Superior temporal gyrus (tissue), 1 donor: ENCODE results near the gene HMGCLL1.

ENCODE experiments used
- DNase-seq: peaks from one replicate; pipeline ENCODE4 v3.0.0-alpha.2; 2016; ENCODE audit errors: extremely low spot score

The HMGCLL1 gene

DNA sequence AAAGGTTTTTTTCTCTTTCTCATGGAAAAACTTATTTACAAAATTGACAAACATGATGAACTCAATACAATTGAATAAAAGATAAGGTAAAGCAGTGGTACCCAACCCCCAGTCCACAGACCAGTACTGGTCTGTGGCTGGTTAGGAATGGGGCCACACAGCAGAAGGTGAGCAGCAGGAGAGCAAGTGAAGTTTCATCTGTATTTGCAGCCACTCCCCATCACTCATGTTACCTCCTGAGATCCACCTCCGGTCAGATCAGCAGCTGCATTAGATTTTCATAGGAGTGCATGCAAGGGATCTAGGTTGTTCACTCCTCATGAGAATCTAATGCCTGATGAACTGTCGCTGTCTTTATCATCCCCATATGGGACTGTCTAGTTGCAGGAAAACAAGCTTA is 47.5 kb downstream of the HMGCLL1 start:
- DNase-seq, result no peak

- DNase-seq, result no peak
Measured at GRCh38 chr6:55530931-55531330, 48.1 kb downstream of the HMGCLL1 start.

DNA sequence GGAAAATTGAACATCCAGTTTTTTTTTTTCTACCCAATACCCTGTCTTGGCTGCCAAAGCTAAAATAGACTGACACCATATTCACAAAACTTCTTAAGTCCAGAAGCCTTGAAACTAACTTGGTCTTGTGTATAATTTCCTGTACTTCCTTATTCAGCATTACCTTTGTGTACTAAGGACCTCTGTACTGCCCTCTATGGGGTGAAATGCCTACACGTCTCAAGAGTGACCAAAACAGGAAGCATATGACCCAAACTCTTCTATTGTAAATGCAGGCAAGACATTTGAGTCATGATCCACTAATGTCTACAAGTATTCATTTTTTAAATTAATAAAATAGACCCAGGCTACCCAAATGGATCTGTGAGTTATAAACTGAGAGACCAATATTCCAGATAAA is 50.4 kb downstream of the HMGCLL1 start:
- no peak for DNase-seq

- no peak for DNase-seq
Measured at GRCh38 chr6:55524441-55524840, 54.6 kb downstream of the HMGCLL1 start.

GRCh38 chr6:55518529-55519060 is 60.4 kb downstream of the HMGCLL1 start:
- no peak for DNase-seq

DNA sequence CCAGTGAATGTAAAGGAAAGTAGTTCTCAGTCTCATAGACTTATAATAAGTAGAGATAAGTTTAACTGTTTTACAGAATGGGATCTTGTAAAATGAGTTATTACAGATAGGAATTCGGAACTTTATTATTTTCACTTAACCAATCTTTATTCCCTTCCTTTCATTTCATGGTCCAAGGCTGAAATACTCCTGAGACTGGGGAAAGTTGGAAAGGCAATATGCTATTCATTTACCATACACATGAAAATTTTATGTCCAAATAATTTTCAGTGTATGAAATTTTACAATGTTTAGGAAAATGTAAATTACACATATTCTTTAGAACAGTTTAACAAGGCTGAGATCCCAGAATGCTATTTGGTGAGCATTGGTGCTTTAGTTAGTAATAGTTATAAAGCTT is 62.3 kb downstream of the HMGCLL1 start:
- DNase-seq, result no peak

DNA sequence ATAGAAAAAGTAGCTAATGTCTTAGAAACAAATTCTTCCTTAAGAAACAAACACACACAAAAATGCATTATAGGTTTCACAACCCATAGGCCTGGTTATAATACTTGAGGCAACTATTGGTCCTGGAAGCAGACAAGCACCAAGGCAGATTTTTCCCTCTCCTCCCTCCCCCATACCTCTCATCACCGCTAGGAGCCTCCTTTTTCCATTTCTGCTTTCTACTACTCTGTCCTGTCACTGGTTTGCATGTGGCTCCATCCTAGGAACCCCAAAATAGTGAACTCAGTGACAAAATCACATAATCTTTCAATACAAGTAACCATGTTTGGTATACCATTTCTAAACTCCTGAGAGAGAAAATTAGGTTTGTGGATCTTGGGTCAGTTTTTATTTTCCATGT is 66.1 kb downstream of the HMGCLL1 start:
- DNase-seq, result no peak

- no peak for DNase-seq
Measured at GRCh38 chr6:55511122-55511800, 67.7 kb downstream of the HMGCLL1 start.

GRCh38 chr6:55499591-55499990 is 79.4 kb downstream of the HMGCLL1 start:
- no peak for DNase-seq

DNA sequence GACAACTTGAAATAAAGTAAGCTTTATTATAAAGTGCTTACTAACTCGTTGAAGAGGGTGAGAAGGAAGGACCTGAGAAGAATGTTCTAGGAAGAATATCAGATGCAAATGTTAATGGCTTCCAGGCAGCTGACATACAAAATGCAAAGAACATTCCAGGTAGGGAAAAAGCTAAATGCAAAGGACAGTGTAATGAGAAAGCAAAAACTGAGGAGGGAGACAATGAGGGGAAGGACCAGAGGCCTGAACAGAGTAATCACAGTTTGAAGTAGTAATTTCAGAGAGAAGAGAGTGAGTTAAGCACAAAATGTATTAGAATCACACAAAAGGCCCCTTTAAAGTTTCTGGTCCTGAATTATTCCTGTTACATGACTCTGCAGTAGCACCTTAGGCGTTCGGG is 81.3 kb downstream of the HMGCLL1 start:
- no peak for DNase-seq

DNA sequence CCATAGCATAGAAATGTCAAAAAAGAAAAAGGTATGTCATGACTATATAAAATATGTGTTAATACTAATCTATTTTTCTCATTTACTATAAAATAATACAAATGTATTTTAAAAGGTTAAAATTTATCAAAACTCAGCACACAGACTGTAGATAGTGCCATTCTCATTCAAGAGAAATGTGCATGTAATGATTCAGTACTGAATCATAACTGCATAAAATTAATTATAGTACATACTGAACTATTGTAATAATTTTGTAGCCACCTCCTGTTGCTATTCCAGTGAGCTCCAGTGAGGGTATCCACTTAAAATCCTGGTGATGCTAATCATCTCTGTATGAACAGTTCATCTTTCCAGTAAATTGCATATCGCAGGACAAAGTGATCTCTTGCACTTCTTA is 82.8 kb downstream of the HMGCLL1 start:
- no peak for DNase-seq

- no peak for DNase-seq
Measured at GRCh38 chr6:55495277-55495676, 83.7 kb downstream of the HMGCLL1 start.

- DNase-seq, result no peak
Measured at GRCh38 chr6:55494411-55494810, 84.6 kb downstream of the HMGCLL1 start.

GRCh38 chr6:55492259-55492658 is 86.7 kb downstream of the HMGCLL1 start:
- DNase-seq, result no peak

- no peak for DNase-seq
Measured at GRCh38 chr6:55490871-55491270, 88.1 kb downstream of the HMGCLL1 start.

GRCh38 chr6:55474382-55474781 is 104.6 kb downstream of the HMGCLL1 start:
- no peak for DNase-seq

- DNase-seq, result no peak
Measured at GRCh38 chr6:55473722-55474121, 105.3 kb downstream of the HMGCLL1 start.

DNA sequence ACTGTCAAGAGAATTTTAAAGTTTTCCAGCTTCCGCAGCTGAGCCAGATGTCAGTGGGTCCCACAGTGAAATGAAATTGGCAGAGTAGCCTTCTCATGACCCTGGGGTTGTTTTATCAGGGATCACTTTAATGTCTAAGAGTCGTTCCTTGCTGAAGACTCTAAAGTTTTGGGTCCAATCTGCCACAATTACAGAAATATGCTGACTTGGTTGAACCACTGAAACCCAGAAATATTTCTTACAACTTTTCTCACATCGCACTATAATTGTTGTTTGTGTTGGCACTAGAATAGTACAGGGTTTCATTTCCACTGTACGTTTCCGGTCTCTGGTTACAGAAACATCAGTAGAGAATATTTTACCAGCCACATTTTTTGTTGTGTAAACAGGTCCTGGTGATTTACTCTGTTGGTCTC is 109.0 kb downstream of the HMGCLL1 start:
- DNase-seq, result no peak

- DNase-seq, result no peak
Measured at GRCh38 chr6:55456016-55456415, 123.0 kb downstream of the HMGCLL1 start.

GRCh38 chr6:55450005-55450404 is 129.0 kb downstream of the HMGCLL1 start:
- no peak for DNase-seq

GRCh38 chr6:55449225-55449624 is 129.8 kb downstream of the HMGCLL1 start:
- no peak for DNase-seq

GRCh38 chr6:55448451-55448850 is 130.5 kb downstream of the HMGCLL1 start:
- DNase-seq, result no peak

DNA sequence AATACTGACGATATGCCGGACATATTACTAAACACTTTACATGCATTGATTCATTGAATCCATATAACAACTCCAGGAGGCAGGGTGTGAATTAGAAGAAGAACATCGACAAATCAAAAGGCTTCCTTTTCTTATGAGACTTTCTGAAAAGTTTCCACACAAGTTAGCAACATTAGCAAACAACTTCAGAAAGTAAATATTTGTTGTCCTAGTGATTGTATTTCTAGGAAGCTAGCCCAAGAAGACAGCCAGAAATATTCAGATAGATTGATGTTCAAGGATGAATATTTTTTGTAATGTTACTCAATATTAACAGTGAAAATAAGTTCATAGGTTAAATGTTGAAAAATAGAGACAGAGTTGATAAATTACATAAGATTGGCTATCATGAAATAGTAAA is 131.1 kb downstream of the HMGCLL1 start:
- no peak for DNase-seq

DNA sequence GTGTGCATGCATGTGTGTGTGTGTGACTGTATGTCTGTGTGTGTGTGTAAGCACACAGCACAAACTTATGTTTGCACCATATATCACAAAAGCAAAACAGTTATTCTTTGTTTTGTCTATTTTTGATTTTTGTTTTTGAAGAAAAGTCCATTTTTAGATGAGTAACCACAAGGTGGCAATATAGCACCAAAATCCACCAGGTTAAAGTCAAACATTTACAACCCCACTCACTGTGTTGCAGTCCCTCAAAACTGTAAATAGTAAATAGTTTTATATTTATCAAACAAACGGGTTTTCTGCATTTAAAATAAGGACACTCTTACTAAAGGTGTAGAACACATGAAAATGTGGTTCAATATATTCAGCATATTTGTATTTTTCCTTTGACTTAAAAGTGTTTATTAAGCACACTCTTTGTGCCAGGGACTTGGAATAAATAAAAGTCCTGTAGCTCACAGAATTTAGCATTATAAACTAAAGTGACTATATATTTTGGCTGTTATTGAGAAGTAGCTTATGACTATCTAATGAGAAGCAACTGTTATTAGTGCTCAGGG is 133.3 kb downstream of the HMGCLL1 start:
- DNase-seq, result peak; percentile 81
